Stimulated activated memory B cell treated with anti-CD40 and anti-IgM and Interleukin-4, amounts not matched to agents 10 μg/mL and 1 μg/mL and 100 μg/mL, for 72 hours (primary cell): ENCODE data around the gene PTPRN2.

Experiments used
- ATAC-seq: fragments of 150-1000 bp; cut with Tn5 transposase; 2 replicates; pipeline ENCODE4 v1.10.0; 2021
- H3K27ac Mint-ChIP-seq: one replicate; pipeline ENCODE4 v1.8.0; 2022; ENCODE audit warnings: mild to moderate bottlenecking, mixed read lengths
- H3K27me3 Mint-ChIP-seq: one replicate; pipeline ENCODE4 v1.8.0; 2022; ENCODE audit warnings: mixed read lengths
- H3K36me3 Mint-ChIP-seq: one replicate; pipeline ENCODE4 v1.8.0; 2022; ENCODE audit warnings: mixed read lengths
- H3K4me1 Mint-ChIP-seq: one replicate; pipeline ENCODE4 v1.8.0; 2022; ENCODE audit warnings: mixed read lengths
- H3K4me3 Mint-ChIP-seq: one replicate; pipeline ENCODE4 v1.8.0; 2022; ENCODE audit warnings: mild to moderate bottlenecking, moderate library complexity, mixed read lengths
- H3K9me3 Mint-ChIP-seq: one replicate; pipeline ENCODE4 v1.8.0; 2022; ENCODE audit warnings: mixed read lengths

PTPRN2 gene

DNA sequence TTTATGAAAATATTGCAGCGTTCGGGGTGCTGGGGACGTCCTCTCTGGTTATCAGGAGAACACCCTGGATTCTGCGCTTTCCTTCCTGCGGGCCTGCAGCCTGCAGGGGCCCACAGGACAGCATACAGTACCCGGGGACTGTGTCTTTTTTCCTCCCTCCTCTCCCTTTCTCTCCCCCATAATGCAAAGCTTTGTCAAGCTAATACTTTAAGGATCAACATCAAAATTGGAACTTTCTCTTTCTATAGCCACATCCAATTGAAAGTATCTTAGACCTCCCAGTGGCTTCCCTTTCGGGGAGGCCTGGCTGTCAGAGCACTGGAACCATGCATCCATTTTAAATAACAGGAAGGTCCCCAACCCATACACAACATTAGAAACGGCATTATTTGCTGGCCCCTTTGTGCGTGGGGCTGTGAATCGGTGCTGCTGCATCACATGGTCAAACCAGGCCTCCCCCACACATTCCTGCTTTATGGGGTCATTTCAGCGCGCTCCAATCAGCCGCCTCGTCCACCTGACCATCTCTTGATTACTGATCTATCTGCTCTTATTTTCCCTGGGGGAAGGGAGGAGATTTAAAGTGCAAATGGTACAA is 745.8 kb downstream of the PTPRN2 start:
- Mint-ChIP-seq H3K9me3 (no peaks in the 10 kb centered on the region), H3K4me3 (no peak overlapping the region), H3K27ac (no peak overlapping the region), H3K27me3 (no peaks in the 10 kb centered on the region), H3K4me1 (no peaks in the 10 kb centered on the region), H3K36me3 (no peaks in the 10 kb centered on the region)
- ATAC-seq, result no peak

DNA sequence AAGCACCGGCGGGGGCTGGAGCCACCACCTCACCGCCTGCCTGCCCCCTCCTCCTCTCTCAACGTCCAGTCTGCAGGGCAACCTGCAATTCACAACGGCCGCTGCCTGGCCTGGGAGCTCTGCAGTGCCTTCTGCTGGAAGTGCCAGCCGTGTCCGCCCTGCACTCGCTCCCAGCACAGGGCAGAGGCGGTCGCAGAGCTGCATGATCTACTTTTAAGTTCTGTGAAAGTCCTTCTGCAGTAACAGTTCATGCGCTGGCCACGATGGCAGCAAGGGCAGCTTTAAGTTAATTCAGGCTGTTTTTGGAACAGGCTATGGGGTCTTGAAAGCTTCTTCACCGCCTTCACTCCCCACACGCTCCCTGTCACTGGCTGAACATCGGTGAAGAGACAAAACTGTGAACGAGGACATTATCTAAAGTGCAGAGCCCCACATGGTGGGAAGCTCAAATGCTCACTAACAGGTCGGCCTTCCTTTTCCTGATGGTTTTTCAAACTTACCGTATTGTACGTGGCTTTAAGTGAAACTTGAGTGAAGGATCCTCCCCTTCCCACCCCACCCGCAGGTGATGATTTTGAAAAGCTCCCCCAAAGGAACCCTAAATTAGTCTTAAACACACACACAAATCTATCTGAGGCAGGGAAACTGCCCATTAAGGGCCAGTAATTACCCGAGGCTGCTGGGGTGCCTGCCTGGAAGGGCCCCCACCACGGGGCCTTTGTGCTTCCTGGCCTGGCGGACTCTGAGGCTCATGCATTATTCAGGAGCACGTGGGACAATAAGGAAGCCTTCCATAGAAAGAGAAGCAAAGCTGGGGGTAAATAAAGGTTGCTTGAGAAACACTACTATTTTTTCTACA is 746.5 kb downstream of the PTPRN2 start:
- H3K4me1 Mint-ChIP-seq, result no peaks in the 10 kb centered on the region

DNA sequence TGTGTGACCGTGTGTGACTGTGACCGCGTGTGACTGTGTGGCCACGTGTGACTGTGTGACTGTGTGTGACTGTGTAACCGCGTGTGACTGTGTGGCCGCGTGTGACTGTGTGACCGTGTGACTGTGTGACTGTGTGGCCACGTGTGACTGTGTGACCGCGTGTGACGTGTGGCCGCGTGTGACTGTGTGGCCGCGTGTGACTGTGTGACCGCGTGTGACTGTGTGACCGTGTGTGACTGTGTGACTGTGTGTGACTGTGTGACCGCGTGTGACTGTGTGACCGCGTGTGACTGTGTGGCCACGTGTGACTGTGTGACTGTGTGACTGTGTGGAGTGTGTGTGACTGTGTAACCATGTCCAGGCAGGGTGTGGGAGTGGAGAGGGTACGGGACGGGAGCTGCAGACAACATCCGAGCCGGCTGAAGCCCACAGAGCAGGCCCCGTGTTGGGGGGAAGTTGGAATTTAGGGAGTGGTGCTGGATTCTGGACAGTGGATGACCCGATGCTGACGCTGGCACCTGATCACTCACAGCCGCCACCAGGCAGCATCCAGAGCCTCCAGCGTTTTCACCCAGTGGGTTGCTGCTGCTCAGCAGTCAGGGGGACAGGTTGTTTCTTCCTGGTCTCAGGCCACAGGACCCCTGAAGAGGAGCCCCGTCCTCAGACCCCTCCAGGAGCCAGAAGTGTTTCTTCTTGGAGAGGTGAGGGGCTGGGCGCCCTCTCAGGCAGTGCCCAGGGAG is 747.3 kb downstream of the PTPRN2 start:
- no peak overlapping the region for H3K4me3 Mint-ChIP-seq
- no peaks in the 10 kb centered on the region for H3K36me3 Mint-ChIP-seq
- no peak overlapping the region for H3K27ac Mint-ChIP-seq
- H3K4me1 Mint-ChIP-seq, result no peaks in the 10 kb centered on the region
- H3K9me3 Mint-ChIP-seq, result peaks cover 1% of the 10 kb centered on the region
- no peak for ATAC-seq
- H3K27me3 Mint-ChIP-seq, result no peaks in the 10 kb centered on the region

More for the DNA sequence above, 746.5 kb downstream of the PTPRN2 start:
- no peaks in the 10 kb centered on the region for H3K9me3 Mint-ChIP-seq
- H3K4me3 Mint-ChIP-seq, result no peak overlapping the region
- ATAC-seq, result no peak
- H3K27ac Mint-ChIP-seq, result no peak overlapping the region
- no peaks in the 10 kb centered on the region for H3K36me3 Mint-ChIP-seq
- H3K27me3 Mint-ChIP-seq, result no peaks in the 10 kb centered on the region

DNA sequence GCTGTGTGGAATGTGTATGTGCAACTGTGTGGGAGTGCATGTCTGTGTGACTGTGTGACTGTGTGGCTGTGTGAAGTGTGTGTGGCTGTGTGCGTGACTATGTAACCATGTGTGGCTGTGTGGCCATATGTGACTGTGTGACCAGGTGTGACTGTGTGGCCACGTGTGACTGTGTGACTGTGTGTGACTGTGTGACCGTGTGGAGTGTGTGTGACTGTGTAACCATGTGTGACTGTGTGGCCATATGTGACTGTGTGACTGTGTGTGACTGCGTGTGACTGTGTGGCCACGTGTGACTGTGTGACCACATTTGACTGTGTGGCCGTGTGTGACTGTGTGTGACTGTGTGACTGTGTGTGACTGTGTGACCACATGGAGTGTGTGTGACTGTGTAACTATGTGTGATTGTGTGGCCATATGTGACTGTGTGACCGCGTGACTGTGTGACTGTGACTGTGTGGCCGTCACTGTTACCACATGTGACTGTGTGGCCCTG is 747.9 kb downstream of the PTPRN2 start:
- Mint-ChIP-seq H3K4me1 (no peaks in the 10 kb centered on the region), H3K36me3 (no peaks in the 10 kb centered on the region), H3K27ac (no peak overlapping the region), H3K9me3 (peaks cover 3% of the 10 kb centered on the region), H3K4me3 (no peak overlapping the region), H3K27me3 (no peaks in the 10 kb centered on the region)
- ATAC-seq, result no peak

DNA sequence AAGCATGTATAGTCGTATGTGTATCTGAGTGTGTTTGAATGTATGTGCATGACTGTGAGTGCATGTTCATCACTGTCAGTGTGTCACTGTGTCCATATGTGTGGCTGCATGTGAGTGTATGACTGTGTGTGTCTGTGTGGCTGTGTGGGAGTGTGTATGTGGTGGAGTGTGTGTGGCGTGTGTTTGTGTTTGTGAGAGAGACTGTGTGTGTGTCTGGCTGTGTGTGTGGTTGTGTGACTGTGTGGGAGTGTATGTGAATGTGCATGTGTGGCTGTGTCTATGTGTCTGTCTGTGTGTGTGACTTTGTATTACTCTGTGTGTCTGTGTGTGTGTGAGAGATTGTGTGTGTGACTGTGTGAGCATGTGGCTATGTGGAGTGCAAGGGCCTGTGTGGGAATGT is 748.4 kb downstream of the PTPRN2 start:
- Mint-ChIP-seq H3K4me3 (no peak overlapping the region), H3K4me1 (no peaks in the 10 kb centered on the region), H3K9me3 (peaks cover 3% of the 10 kb centered on the region), H3K27me3 (no peaks in the 10 kb centered on the region), H3K27ac (no peak overlapping the region), H3K36me3 (no peaks in the 10 kb centered on the region)
- ATAC-seq, result no peak

DNA sequence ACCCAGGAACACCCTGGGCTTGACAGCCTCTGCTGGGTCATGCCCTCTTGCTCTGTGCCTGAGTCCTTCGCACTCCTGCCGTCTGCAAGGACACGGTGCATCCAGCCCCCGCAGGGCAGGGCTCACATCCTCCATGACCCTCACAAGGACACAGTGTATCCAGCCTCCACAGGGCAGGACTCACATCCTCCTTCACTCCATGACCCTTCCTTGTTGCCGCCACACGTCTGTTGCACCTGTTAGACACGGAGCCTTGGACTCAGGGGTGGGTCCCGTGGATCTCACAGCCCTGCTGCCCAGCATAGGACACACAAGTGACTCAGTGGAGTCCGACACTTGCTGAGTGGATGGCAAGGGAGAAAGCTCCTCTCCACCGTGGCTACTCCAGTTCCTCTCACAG is 750.1 kb downstream of the PTPRN2 start:
- no peaks in the 10 kb centered on the region for H3K4me1 Mint-ChIP-seq
- H3K36me3 Mint-ChIP-seq, result no peaks in the 10 kb centered on the region
- ATAC-seq, result peak; percentile 39
- no peaks in the 10 kb centered on the region for H3K27me3 Mint-ChIP-seq
- no peak overlapping the region for H3K4me3 Mint-ChIP-seq
- no peak overlapping the region for H3K27ac Mint-ChIP-seq
- H3K9me3 Mint-ChIP-seq, result peaks cover 3% of the 10 kb centered on the region

DNA sequence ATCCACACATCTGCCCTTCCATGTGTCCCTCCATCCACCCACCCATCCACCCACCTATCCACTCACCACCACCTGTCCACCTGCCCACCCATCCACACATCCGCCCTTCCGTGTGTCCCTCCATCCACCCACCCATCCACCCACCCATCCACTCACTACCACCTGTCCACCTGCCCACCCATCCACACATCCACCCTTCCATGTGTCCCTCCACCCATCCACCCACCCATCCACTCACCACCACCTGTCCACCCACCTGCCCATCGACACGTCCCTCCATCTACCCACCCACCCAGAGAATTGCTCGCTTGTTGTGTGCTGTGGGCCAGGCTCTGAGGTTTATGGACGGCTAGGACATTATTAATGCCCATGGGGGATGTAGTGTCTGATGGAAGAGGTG is 750.6 kb downstream of the PTPRN2 start:
- no peaks in the 10 kb centered on the region for H3K27me3 Mint-ChIP-seq
- H3K36me3 Mint-ChIP-seq, result no peaks in the 10 kb centered on the region
- ATAC-seq, result peak; percentile 76
- no peak overlapping the region for H3K4me3 Mint-ChIP-seq
- H3K9me3 Mint-ChIP-seq, result peaks cover 3% of the 10 kb centered on the region
- H3K4me1 Mint-ChIP-seq, result no peaks in the 10 kb centered on the region
- H3K27ac Mint-ChIP-seq, result no peak overlapping the region

DNA sequence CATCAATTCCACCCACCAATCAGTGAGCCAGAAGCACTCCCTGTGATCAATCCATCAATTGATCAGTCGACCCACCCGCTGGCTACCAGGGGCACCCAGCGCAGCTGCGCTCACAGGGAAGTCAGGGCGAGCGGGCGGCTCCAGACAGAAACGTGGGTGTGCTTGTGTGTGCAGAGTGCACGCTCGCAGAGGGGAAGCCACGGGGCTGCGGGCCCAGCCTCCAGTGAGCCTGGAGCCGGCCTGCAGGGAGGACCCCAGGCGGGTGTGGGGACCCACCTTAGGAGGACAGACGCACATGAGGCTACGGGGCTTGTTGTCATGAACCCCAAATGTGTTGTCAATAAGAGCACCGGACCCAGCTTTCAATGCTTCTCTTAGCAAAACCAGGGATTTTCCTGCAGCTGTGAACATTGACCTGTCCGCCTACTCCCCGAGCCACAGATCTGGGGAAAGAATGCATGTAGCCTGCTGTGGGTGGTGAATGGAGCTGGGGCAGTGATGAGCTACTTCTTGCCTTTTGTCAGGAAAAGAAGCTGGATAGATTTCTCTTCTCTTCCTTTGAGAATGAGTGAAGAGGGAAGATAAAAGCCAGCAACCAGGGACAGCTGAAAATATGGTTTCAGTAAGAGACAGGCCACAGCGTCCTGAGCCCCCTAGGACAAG is 753.0 kb downstream of the PTPRN2 start:
- Mint-ChIP-seq H3K4me3 (no peak overlapping the region), H3K4me1 (no peaks in the 10 kb centered on the region), H3K9me3 (peaks cover 3% of the 10 kb centered on the region), H3K36me3 (no peaks in the 10 kb centered on the region), H3K27me3 (no peaks in the 10 kb centered on the region), H3K27ac (no peak overlapping the region)
- ATAC-seq, result peak; percentile 38

DNA sequence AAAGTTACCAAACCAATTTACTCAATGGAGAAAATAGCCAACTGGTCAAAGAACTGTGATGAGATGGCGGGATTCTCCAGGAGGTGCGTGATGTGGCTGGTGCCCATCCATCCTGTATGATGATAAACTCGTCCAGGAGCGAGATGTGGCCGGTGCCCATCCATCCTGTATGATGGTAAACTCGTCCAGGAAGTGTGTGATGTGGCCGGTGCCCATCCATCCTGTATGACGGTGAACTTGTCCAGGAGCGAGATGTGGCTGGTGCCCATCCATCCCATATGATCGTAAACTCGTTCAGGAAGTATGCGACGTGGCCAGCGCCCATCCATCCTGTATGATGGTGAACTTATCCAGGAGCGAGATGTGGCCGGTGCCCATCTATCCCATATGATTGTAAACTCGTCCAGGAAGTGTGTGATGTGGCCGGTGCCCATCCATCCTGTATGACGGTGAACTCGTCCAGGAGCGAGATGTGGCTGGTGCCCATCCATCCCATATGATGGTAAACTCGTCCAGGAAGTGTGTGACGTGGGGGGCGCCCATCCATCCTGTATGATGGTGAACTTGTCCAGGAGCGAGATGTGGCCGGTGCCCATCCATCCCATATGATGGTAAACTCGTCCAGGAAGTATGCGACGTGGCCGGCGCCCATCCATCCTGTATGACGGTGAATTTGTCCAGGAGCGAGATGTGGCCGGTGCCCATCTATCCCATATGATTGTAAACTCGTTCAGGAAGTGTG is 754.6 kb downstream of the PTPRN2 start:
- Mint-ChIP-seq H3K4me3 (no peak overlapping the region), H3K27me3 (no peaks in the 10 kb centered on the region), H3K27ac (no peak overlapping the region), H3K9me3 (peaks cover 3% of the 10 kb centered on the region), H3K4me1 (no peaks in the 10 kb centered on the region), H3K36me3 (no peaks in the 10 kb centered on the region)
- no peak for ATAC-seq

DNA sequence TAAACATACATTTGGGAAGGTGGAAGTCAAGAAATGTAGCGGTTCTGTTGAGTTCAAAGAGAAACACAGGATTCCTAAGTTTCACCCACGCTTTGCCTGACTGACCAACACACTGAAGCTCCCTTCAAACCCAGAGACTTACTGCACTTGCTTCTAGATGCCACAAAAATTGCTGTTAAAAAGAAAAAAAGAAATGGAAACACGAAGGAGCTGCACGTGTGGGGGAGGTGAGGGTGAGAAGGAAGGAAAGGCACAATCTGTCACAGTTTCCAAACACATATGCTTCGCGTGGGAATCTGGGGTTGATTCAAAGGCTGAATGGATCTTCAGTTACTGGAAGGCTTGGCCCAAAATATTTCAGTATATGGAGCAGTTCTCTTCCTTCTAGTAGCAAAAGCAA is 755.2 kb downstream of the PTPRN2 start:
- H3K36me3 Mint-ChIP-seq, result no peaks in the 10 kb centered on the region
- peaks cover 3% of the 10 kb centered on the region for H3K9me3 Mint-ChIP-seq
- no peaks in the 10 kb centered on the region for H3K27me3 Mint-ChIP-seq
- no peak overlapping the region for H3K27ac Mint-ChIP-seq
- ATAC-seq, result no peak
- H3K4me3 Mint-ChIP-seq, result no peak overlapping the region
- H3K4me1 Mint-ChIP-seq, result no peaks in the 10 kb centered on the region

DNA sequence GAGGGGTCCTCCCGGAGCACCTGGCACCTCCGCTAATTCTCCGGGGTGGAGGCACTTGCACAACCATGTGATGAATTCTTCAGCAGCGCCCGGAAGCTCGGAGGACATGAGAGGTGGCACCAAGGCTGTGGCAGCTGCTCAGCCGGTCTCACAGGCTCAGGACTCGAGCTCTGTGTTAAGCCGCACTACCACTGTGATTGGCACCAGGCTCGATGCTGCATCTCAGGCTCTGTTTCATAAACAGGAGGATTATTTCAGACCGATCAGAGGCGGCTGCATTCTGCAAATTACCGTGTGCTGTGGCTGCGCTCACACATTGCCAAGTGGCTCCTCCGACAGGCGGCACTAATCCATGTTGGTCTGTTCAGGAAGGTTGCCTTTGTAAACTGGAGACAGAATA is 755.6 kb downstream of the PTPRN2 start:
- H3K36me3 Mint-ChIP-seq, result no peaks in the 10 kb centered on the region
- no peak overlapping the region for H3K4me3 Mint-ChIP-seq
- H3K4me1 Mint-ChIP-seq, result no peaks in the 10 kb centered on the region
- no peak for ATAC-seq
- peaks cover 3% of the 10 kb centered on the region for H3K9me3 Mint-ChIP-seq
- no peaks in the 10 kb centered on the region for H3K27me3 Mint-ChIP-seq
- H3K27ac Mint-ChIP-seq, result no peak overlapping the region

DNA sequence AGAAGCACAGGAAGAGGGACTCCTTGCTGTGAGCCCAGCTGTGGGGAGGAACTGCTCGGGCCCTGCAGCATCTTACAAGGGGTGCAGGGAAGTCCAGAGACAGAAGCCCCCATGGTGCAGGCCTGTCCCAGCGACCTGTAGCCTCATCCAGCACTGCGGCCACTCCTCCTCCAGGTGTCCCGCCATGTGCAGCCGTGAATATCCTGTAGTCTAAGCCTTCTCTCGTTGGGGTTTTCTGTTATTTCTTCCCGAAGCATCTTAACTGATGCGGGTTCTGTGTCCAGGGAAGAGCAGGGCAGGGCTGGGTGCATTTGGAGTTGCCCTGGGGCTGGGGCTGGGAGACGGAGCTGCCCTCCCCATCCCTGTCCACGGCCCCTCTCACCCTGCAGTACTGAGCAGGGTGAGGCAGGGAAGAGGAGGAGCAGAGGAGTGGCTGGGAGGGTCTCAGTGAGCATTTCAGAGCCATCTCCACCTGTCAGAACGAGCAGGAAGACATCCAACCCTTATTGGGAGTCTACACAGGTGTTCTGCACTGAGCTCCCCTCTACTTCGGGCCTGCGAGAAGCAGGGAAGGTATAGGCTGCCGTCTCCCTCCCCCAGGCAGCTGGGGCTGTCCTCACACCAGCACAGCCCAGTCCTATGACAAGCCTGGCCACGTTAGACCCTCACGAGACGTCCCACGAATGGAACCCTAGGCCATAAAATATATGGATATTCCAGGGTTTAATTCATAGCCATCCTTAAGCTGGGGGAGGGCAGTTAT is 756.3 kb downstream of the PTPRN2 start:
- Mint-ChIP-seq H3K4me3 (no peak overlapping the region), H3K4me1 (no peaks in the 10 kb centered on the region), H3K27ac (no peak overlapping the region), H3K27me3 (no peaks in the 10 kb centered on the region), H3K36me3 (no peaks in the 10 kb centered on the region), H3K9me3 (peaks cover 3% of the 10 kb centered on the region)
- ATAC-seq, result peak; percentile 18

DNA sequence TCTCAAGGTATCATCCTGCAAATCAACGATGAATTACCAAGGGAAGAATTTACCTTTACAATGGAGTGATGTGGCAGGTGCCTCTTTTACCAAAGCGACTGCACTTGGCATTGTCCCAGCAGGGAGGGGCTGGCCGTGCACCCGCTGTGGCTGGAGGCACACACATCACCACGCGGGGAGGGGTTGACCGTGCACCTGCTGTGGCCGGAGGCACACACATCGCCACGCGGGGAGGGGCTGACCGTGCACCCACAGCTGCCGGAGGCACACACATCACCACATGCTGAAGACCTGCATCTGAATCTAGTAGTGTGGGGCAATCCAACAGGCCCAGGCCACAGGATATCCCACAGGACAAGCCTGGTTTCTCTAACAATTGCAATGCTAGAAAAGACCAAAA is 757.3 kb downstream of the PTPRN2 start:
- no peaks in the 10 kb centered on the region for H3K36me3 Mint-ChIP-seq
- no peak overlapping the region for H3K4me3 Mint-ChIP-seq
- no peaks in the 10 kb centered on the region for H3K27me3 Mint-ChIP-seq
- no peak overlapping the region for H3K27ac Mint-ChIP-seq
- peaks cover 2% of the 10 kb centered on the region for H3K9me3 Mint-ChIP-seq
- no peaks in the 10 kb centered on the region for H3K4me1 Mint-ChIP-seq
- ATAC-seq, result no peak

DNA sequence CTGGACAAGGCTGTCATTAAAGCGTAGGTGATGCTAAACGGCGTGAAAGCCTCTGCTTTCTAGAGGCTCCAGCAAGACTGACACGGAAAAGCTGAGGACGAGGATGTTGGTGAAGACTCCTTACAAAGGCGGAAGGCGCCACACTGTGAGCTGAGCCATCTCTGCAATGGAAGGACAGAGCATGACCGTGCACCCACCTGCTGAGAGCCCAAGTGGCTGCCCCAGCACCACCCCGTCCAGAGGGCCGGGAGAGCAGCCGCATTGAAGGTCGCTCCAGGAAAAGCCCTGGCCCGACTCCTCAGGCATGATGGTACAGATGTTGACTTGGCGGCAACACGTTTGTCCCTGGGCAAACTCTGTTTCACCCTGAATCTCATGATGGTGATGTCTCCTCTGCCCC is 758.1 kb downstream of the PTPRN2 start:
- H3K4me3 Mint-ChIP-seq, result no peak overlapping the region
- no peaks in the 10 kb centered on the region for H3K36me3 Mint-ChIP-seq
- H3K9me3 Mint-ChIP-seq, result no peaks in the 10 kb centered on the region
- H3K27me3 Mint-ChIP-seq, result no peaks in the 10 kb centered on the region
- no peaks in the 10 kb centered on the region for H3K4me1 Mint-ChIP-seq
- ATAC-seq, result no peak
- H3K27ac Mint-ChIP-seq, result no peak overlapping the region
